GM12801 (cell line): ENCODE data around the gene ARHGEF17.

ENCODE experiments used
- TF ChIP-seq, protein P1 (sequence below): IDR thresholded peaks from one replicate; pipeline ENCODE4 v1.5.1; 2011; ENCODE audit warnings: control low read depth; ENCODE audit not compliant: insufficient read length; ENCODE audit errors: extremely low read depth

ARHGEF17 gene

GRCh38 chr11:73265853-73266645 lies 42.0 kb upstream of the ARHGEF17 start:
- TF ChIP-seq, protein P1, sequence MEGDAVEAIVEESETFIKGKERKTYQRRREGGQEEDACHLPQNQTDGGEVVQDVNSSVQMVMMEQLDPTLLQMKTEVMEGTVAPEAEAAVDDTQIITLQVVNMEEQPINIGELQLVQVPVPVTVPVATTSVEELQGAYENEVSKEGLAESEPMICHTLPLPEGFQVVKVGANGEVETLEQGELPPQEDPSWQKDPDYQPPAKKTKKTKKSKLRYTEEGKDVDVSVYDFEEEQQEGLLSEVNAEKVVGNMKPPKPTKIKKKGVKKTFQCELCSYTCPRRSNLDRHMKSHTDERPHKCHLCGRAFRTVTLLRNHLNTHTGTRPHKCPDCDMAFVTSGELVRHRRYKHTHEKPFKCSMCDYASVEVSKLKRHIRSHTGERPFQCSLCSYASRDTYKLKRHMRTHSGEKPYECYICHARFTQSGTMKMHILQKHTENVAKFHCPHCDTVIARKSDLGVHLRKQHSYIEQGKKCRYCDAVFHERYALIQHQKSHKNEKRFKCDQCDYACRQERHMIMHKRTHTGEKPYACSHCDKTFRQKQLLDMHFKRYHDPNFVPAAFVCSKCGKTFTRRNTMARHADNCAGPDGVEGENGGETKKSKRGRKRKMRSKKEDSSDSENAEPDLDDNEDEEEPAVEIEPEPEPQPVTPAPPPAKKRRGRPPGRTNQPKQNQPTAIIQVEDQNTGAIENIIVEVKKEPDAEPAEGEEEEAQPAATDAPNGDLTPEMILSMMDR: no peak

- TF ChIP-seq, protein P1: no peak
Measured at GRCh38 chr11:73266646-73267020, 41.4 kb upstream of the ARHGEF17 start.

DNA sequence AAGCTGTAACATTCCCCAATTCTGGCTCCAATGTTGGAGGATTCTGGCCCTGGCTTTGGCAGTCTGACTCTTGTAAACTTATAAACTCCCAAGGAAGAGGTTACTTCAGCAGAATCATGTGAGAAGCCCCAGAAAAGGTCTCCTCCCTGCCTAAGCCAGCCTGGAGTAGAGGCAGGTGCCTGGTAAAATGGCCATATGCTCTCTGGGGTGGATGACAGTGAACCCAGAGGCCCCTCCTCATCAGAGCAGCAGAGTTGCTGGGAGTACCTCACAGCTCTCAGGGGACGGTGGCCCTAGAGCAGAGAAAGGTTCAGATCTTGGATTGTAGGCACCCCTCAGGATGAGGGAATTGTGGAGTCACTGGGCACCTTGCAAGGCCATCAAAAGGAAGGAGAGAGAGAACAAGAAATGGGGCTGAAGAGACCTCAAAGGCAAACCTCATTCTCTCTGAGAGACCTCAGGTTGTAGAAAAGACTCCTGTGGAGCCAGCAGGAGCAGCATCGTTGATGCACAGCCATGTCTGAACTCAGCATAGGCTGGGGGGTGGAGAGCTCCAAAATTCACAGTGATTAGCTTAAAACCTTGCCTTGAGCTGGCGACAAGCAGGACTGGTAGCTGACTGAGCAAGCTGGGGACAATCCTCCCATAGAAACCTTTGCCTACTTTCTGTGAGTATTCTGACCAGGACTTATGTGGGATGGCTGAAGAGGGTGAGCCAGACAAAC lies 40.8 kb upstream of the ARHGEF17 start:
- TF ChIP-seq, protein P1: no peak

GRCh38 chr11:73267906-73268540 lies 40.1 kb upstream of the ARHGEF17 start:
- TF ChIP-seq, protein P1: no peak

DNA sequence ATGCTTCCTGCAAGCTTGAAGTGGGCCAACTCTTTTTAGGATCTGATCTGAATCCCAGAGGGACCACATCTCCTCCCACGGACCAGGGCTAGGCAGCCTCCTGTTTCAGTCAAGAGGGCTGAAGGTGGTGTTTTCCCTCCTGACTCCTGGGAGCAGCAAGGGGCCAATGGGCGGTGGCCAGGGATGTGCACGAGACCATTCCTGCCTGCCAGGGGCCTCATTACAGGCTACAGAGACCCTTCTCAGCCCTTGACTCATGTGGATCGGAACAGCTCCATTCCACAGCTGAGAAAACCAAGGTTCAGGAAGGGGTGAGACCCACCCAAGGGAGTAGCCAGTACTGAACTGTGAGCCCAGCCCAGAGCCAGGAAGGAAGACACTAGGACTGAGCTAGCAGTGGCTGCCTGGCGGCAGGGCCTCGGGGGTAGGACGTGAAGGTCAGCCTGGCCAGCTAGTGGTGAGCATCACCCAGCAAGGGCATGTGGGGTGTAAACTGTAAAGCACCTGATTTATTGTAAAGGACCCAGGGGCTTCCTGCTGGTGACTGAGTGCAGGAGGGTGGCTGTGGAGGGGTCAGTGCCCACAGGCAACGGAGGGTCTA lies 39.3 kb upstream of the ARHGEF17 start:
- TF ChIP-seq, protein P1: no peak

DNA sequence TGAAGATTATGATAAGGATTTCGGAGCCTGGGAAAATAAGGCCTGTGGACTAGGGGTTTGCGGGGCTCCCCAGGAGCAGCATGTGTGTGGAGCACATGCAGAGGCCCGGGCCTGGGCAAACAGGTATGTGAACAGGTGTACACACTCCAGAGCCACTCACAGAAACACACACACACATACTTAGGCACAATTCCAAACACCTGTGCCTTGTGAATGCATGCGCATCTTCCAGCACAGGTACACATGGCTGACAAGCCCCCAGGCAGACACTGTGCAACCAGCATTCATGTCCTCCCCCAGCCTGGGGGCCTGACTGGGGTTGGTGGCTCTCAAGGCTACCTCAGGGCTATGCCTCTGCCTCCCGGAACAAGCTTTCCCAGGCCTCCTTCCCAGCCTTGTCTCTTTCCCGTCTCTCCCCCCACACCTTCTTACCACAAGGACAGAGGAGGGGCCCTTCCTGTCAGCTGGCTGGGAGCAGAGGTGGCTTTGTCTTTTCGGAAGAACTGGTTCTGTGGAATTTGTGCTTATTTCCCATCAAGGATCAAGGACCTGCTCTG lies 38.5 kb upstream of the ARHGEF17 start:
- TF ChIP-seq, protein P1: no peak
